Left lung (tissue), 10 donors: ENCODE data around the gene RIMS1. TPM values are rescaled to one million over a fixed set of nuclear protein-coding genes. Genes with fewer than 3 reads are reported as not detected.

Experiments
- ATAC-seq: fragments of 200-7000 bp; cut with Tn5 transposase; one replicate; pipeline ENCODE4 v1.9.1; 2020; ENCODE audit warnings: moderate library complexity
- DNase-seq, 4 donors: peaks; one replicate each; pipeline ENCODE4 v3.0.0-alpha.2; 2013 to 2020
- H3K27ac ChIP-seq, 2 donors: fragments of 200-600 bp; sonication (generic) in 1 of 2; one replicate each; pipeline versions ENCODE4 v1.5.0 to v1.8.0; 2020 to 2021
- H3K27me3 ChIP-seq, 2 donors: fragments of 200-600 bp; sonication (generic) in 1 of 2; one replicate each; pipeline versions ENCODE4 v1.5.0 to v1.8.0; 2020 to 2021
- H3K36me3 ChIP-seq, 2 donors: fragments of 200-600 bp; sonication (generic) in 1 of 2; one replicate each; pipeline versions ENCODE4 v1.5.0 to v1.8.0; 2020 to 2021
- H3K4me1 ChIP-seq, 2 donors: fragments of 200-600 bp; one replicate each; pipeline ENCODE4 v1.8.0; 2021
- H3K4me3 ChIP-seq, 2 donors: fragments of 200-600 bp; sonication (generic) in 1 of 2; one replicate each; pipeline versions ENCODE4 v1.5.0 to v1.8.0; 2020 to 2021; ENCODE audit warnings: mild to moderate bottlenecking in 1 of 2
- H3K9me3 ChIP-seq, 2 donors: fragments of 200-600 bp; sonication (generic) in 1 of 2; one replicate each; pipeline versions ENCODE4 v1.5.0 to v1.8.0; 2020 to 2021
- CTCF ChIP-seq, 2 donors: fragments of 200-600 bp; sonication (generic) in 1 of 2; IDR thresholded peaks; one replicate each; pipeline versions ENCODE4 v1.5.0 to v1.8.0; 2021; ENCODE audit warnings: antibody characterized with exemption in 2 of 2
- intact Hi-C, 2 donors: fragments of 100-400 bp; cut with DNase I; formaldehyde crosslinking; loops; one replicate each; pipeline versions ENCODE4 v1.11.2 to v1.14.2; 2022
- polyA plus RNA-seq, 6 donors: library from polyadenylated mRNA; unstranded; fragments of 120-200 nt; gene quantifications; one replicate each; pipeline ENCODE4 v1.2.1, GENCODE V29; 2013; ENCODE audit not compliant: insufficient read length in 6 of 6
- total RNA-seq, 2 donors: library from RNA; stranded (reverse); fragmentation: NEBNext Ultra II Directional; extraction: Animal tissue kit (Norgen Biotek cat#: 25700); gene quantifications; one replicate each; pipeline ENCODE4 v1.2.1, GENCODE V29; 2021
- donor health status: DM: no; HTN: yes; CAD: no.
- donor health status: DM: no; HTN: no; CAD: no.

RIMS1 gene
- total and polyA plus RNA-seq, 8 donors = 0.50 to 2.0 (median 0.77) TPM

DNA sequence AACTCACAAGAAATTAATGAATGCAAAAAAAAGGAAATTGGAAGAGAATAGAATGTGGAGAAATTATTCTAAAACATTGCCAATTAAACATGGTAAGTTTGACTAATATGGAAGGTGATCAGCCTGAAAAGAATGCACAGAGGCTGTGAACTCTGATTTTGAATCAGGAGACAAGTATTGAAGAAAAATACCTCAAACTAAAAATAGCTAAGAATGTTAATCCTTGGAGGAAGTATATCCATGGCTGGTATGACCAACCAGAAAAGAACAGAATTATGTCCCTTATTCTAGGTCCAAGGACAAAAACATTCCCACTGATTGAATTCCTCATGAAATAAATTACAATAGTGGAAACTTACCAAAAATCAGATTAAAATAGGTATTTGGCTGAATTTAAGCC, 7.3 kb upstream of the RIMS1 start:
- no peak overlapping the region for H3K4me3 ChIP-seq
- ATAC-seq (no peak), DNase-seq (no peak)
- intact Hi-C loops = no loop called here
- no peaks in the 10 kb centered on the region for H3K27me3 ChIP-seq
- H3K27ac ChIP-seq = no peak overlapping the region
- no peaks in the 10 kb centered on the region for H3K36me3 ChIP-seq
- no peak for TF ChIP-seq CTCF (IDR thresholded peaks at IDR 0.05)
- no peaks in the 10 kb centered on the region for H3K9me3 ChIP-seq
- H3K4me1 ChIP-seq = no peaks in the 10 kb centered on the region

DNA sequence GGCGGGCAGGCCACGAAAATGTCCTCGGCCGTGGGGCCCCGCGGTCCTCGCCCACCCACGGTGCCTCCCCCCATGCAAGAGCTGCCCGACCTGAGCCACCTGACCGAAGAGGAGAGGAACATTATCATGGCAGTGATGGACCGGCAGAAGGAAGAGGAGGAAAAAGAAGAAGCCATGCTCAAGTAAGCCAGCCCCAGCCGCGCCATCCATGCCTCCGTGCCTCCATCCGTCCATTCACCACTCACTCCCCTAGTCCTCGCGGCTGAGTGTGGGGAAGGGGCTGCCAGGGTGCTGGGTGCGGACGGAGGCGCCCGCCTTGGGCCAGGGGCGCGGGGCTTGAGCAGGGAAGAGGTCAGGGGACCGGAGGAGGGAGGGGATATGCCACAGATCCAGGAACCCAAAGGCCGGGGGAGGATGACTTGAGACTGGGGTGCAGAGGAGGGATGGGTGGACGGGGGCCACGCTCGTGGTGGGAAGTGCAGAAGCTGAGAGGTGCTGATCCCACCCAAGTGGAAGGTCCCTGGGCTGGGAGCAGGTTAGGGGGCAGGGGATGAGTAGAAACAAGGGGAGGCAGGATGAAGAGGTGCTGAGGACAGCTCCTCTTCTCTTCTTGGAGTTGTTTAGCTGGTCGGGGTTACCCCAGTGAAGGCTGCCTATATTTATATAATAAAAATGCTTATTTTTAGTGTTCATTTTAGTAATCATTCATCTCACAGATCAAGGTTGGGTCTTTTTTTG, 825 bp downstream of the RIMS1 start:
- Histone ChIP-seq H3K9me3 (no peaks in the 10 kb centered on the region), H3K36me3 (no peaks in the 10 kb centered on the region), H3K4me3 (peak overlapping the region; percentile 33 to 36), H3K27me3 (peaks cover 0 to 40% of the 10 kb centered on the region in 2 donors), H3K27ac (no peak overlapping the region), H3K4me1 (peaks cover 0 to 5% of the 10 kb centered on the region in 2 donors)
- intact Hi-C loops = no loop called here
- peak; percentile 22 for ATAC-seq
- TF ChIP-seq CTCF (IDR thresholded peaks at IDR 0.05) = no peak
- DNase-seq = peak in 2 of 4 donors; percentile 7 to 68

DNA sequence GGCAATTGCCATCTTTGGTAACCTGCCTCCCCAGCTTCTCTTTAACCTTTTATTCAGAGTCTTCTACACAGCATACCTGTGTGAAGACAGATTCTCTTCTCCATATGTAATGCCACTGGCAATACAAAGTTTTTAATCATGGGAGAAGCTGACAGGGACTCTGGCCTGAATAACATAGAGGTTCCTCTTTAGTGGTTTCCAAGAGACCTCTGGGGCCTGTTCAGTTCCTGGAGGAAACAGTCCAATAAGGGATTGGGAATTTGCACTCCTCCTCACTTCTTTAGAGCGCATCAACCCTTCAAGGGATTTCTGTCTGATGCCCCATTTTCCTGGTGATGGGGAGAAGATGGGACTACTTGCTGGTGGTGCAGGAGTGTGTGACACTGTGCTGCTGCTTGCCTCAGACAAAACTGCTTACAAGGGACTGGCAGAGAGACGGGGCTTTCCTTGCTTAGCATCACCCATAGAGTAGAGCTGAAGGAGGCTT, 1.4 kb downstream of the RIMS1 start:
- DNase-seq (no peak), ATAC-seq (no peak)
- Histone ChIP-seq H3K27me3 (peaks cover 0 to 40% of the 10 kb centered on the region in 2 donors), H3K4me3 (no peak overlapping the region), H3K9me3 (no peaks in the 10 kb centered on the region), H3K4me1 (peaks cover 0 to 5% of the 10 kb centered on the region in 2 donors), H3K27ac (no peak overlapping the region), H3K36me3 (no peaks in the 10 kb centered on the region)
- intact Hi-C loops = no loop called here
- no peak for TF ChIP-seq CTCF (IDR thresholded peaks at IDR 0.05)

DNA sequence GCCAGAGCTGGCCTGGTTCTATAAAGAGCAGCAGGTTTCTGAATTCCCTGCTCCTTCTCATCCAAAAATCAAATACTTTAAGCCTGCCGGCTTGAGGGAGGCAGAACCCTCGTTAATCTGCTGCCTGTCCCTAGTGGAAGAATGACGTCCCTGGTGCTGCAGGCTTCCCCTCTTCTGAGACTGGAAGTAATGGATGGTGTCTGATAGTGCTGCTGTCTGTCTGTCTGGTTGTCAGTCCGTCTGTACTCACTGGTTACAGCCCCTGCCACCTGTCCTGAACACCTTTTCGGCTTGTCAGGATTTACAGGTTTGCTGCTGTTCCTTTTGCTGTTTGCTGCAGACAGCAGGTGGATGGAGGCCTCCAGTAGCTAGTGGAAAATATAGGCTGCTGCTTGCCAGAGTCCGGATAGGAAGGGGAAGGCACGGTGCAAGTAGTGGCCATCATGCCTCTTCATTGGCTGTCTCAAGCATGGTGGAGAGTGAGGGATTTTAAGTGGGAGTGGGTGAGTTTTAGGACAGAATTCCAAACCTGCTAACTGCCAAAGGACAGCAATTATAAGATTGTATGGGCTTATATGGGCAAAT, 2.5 kb downstream of the RIMS1 start:
- H3K4me3 ChIP-seq = no peak overlapping the region
- no peaks in the 10 kb centered on the region for H3K9me3 ChIP-seq
- intact Hi-C loops = no loop called here
- H3K27ac ChIP-seq = no peak overlapping the region
- H3K4me1 ChIP-seq = peaks cover 0 to 5% of the 10 kb centered on the region in 2 donors
- H3K27me3 ChIP-seq = peaks cover 0 to 40% of the 10 kb centered on the region in 2 donors
- DNase-seq = no peak
- no peak for ATAC-seq
- H3K36me3 ChIP-seq = no peaks in the 10 kb centered on the region
- TF ChIP-seq CTCF (IDR thresholded peaks at IDR 0.05) = no peak

GRCh38 chr6:71889366-71889765, 3.0 kb downstream of the RIMS1 start:
- peaks cover 0 to 40% of the 10 kb centered on the region in 2 donors for H3K27me3 ChIP-seq
- H3K4me1 ChIP-seq = peaks cover 0 to 5% of the 10 kb centered on the region in 2 donors
- ATAC-seq = no peak
- intact Hi-C loops = no loop called here
- no peak overlapping the region for H3K27ac ChIP-seq
- H3K36me3 ChIP-seq = no peaks in the 10 kb centered on the region
- H3K4me3 ChIP-seq = no peak overlapping the region
- DNase-seq = no peak
- no peaks in the 10 kb centered on the region for H3K9me3 ChIP-seq
- TF ChIP-seq CTCF (IDR thresholded peaks at IDR 0.05) = no peak
